Naive B cell (primary cell): Measurements from ENCODE around the gene ZBTB16. TPM values are rescaled to one million over a fixed set of nuclear protein-coding genes. Genes with fewer than 3 reads are reported as not detected.
A peak's percentile ranks its signal among the peaks of the same experiment; 100 is the strongest.

Experiments
- ATAC-seq, 2 donors: fragments of 150-1000 bp; cut with Tn5 transposase; 2 replicates each; pipeline ENCODE4 v1.10.0; 2021; ENCODE audit warnings: low read depth in 2 of 2, mild to moderate bottlenecking in 2 of 2, moderate library complexity in 2 of 2
- DNase-seq: peaks from one replicate; pipeline ENCODE4 v3.0.0; 2022
- H3K27ac Mint-ChIP-seq, 6 donors: one replicate each; pipeline ENCODE4 v1.8.0; 2020 to 2022; ENCODE audit warnings: mild to moderate bottlenecking in 6 of 6, mixed read lengths in 6 of 6, moderate library complexity in 5 of 6, inconsistent platforms in 2 of 6
- H3K27me3 Mint-ChIP-seq, 3 donors: one replicate each; pipeline ENCODE4 v1.8.0; 2021 to 2022; ENCODE audit warnings: mixed read lengths in 3 of 3, mild to moderate bottlenecking in 1 of 3
- H3K36me3 Mint-ChIP-seq, 2 donors: one replicate each; pipeline ENCODE4 v1.8.0; 2020 to 2022; ENCODE audit warnings: mixed read lengths in 2 of 2, inconsistent platforms in 1 of 2, mild to moderate bottlenecking in 1 of 2
- H3K4me1 Mint-ChIP-seq, 3 donors: one replicate each; pipeline ENCODE4 v1.8.0; 2020 to 2022; ENCODE audit warnings: mixed read lengths in 3 of 3, inconsistent platforms in 1 of 3, mild to moderate bottlenecking in 1 of 3, moderate library complexity in 1 of 3
- H3K4me3 Mint-ChIP-seq, 8 donors: one replicate each; pipeline ENCODE4 v1.8.0; 2020 to 2022; ENCODE audit warnings: mild to moderate bottlenecking in 8 of 8, mixed read lengths in 8 of 8, moderate library complexity in 8 of 8, inconsistent platforms in 2 of 8
- H3K9me3 Mint-ChIP-seq, 7 donors: one replicate each; pipeline ENCODE4 v1.8.0; 2020 to 2022; ENCODE audit warnings: mixed read lengths in 7 of 7, mild to moderate bottlenecking in 5 of 7, inconsistent platforms in 2 of 7, moderate library complexity in 1 of 7
- polyA plus RNA-seq, 6 donors: library from polyadenylated mRNA; unstranded; fragments of 300-500 nt; fragmentation: Illumina TruSeq; gene quantifications; one replicate each; pipeline ENCODE4 v1.2.3, GENCODE V29; 2021; ENCODE audit warnings: low read depth in 6 of 6

ZBTB16 gene
- polyA plus RNA-seq, 6 donors from 2014 or later: 10.0 to 178 (median 50.5) TPM

- Mint-ChIP-seq H3K27me3 (peaks cover 18 to 43% (median 28%) of the 10 kb centered on the region in 3 donors), H3K36me3 (peaks cover 7 to 16% of the 10 kb centered on the region in 2 donors), H3K27ac (peak overlapping the region in 4 of 6 donors; percentile 31 to 93 (median 87)), H3K9me3 (no peaks in the 10 kb centered on the region), H3K4me1 (peaks cover 12 to 41% (median 26%) of the 10 kb centered on the region in 3 donors), H3K4me3 (peak overlapping the region; percentile 91 to 98 (median 94))
- DNase-seq: no peak
- no peak for ATAC-seq
Measured at GRCh38 chr11:114061048-114061680, 1.7 kb downstream of the ZBTB16 start.

DNA sequence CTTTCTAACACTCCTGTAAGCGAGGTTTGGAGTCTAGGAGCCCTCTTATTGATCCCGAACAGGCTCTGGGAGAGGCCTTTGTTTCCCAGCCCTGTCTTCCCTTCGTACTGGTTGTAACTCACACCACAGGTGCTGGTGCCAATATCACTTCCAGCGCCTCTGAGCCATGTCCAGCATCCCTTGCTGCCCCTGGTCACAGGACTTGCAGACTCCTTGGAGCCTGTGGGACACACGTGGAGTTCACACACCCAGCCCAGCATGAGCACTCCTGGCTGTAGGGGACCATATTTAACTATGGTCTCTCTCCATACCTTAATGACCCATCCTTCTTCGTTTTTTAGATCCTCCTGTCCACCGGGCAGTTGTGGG is 2.2 kb downstream of the ZBTB16 start:
- Mint-ChIP-seq H3K4me1 (peaks cover 12 to 41% (median 29%) of the 10 kb centered on the region in 3 donors), H3K27me3 (peaks cover 18 to 38% (median 23%) of the 10 kb centered on the region in 3 donors)

GRCh38 chr11:114062272-114062671 is 2.8 kb downstream of the ZBTB16 start:
- DNase-seq (no peak), ATAC-seq (no peak)
- Mint-ChIP-seq H3K27me3 (peaks cover 12 to 32% (median 17%) of the 10 kb centered on the region in 3 donors), H3K36me3 (peaks cover 11 to 16% of the 10 kb centered on the region in 2 donors), H3K4me3 (peak overlapping the region in 7 of 8 donors; percentile 53 to 97 (median 91)), H3K9me3 (no peaks in the 10 kb centered on the region), H3K27ac (peak overlapping the region in 1 of 6 donors; percentile 78), H3K4me1 (peaks cover 12 to 41% (median 29%) of the 10 kb centered on the region in 3 donors)

More for the DNA sequence above, 2.2 kb downstream of the ZBTB16 start:
- Mint-ChIP-seq H3K9me3 (no peaks in the 10 kb centered on the region), H3K36me3 (peaks cover 11 to 16% of the 10 kb centered on the region in 2 donors), H3K4me3 (peak overlapping the region; percentile 91 to 98 (median 94)), H3K27ac (peak overlapping the region in 3 of 6 donors; percentile 31 to 93 (median 89))
- DNase-seq (no peak), ATAC-seq (no peak)

- Mint-ChIP-seq H3K36me3 (peaks cover 16 to 18% of the 10 kb centered on the region in 2 donors), H3K27ac (no peak overlapping the region), H3K9me3 (no peaks in the 10 kb centered on the region), H3K27me3 (peaks cover 3 to 22% (median 6%) of the 10 kb centered on the region in 3 donors), H3K4me3 (peak overlapping the region in 3 of 8 donors; percentile 25 to 91 (median 77)), H3K4me1 (peaks cover 15 to 41% (median 34%) of the 10 kb centered on the region in 3 donors)
- ATAC-seq (no peak), DNase-seq (no peak)
Measured at GRCh38 chr11:114063149-114063828, 3.8 kb downstream of the ZBTB16 start.

- peaks cover 3 to 21% (median 5%) of the 10 kb centered on the region in 3 donors for H3K27me3 Mint-ChIP-seq
- ATAC-seq (no peak), DNase-seq (no peak)
- H3K9me3 Mint-ChIP-seq: no peaks in the 10 kb centered on the region
- H3K27ac Mint-ChIP-seq: no peak overlapping the region
- peaks cover 16 to 21% of the 10 kb centered on the region in 2 donors for H3K36me3 Mint-ChIP-seq
- H3K4me3 Mint-ChIP-seq: no peak overlapping the region
- peaks cover 16 to 39% (median 29%) of the 10 kb centered on the region in 3 donors for H3K4me1 Mint-ChIP-seq
Measured at GRCh38 chr11:114063829-114064201, 4.3 kb downstream of the ZBTB16 start.

DNA sequence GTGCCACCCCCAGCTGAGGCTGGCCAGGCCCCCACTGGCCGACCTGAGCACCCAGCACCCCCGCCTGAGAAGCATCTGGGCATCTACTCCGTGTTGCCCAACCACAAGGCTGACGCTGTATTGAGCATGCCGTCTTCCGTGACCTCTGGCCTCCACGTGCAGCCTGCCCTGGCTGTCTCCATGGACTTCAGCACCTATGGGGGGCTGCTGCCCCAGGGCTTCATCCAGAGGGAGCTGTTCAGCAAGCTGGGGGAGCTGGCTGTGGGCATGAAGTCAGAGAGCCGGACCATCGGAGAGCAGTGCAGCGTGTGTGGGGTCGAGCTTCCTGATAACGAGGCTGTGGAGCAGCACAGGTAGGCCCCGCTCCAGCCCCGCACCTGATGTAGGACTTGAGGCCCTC is 4.7 kb downstream of the ZBTB16 start:
- Mint-ChIP-seq H3K27ac (peak overlapping the region in 1 of 6 donors; percentile 72), H3K4me3 (no peak overlapping the region), H3K9me3 (no peaks in the 10 kb centered on the region), H3K36me3 (peaks cover 16 to 21% of the 10 kb centered on the region in 2 donors), H3K4me1 (peaks cover 12 to 35% (median 25%) of the 10 kb centered on the region in 3 donors), H3K27me3 (peaks cover 0 to 21% (median 5%) of the 10 kb centered on the region in 3 donors)
- ATAC-seq (no peak), DNase-seq (no peak)

DNA sequence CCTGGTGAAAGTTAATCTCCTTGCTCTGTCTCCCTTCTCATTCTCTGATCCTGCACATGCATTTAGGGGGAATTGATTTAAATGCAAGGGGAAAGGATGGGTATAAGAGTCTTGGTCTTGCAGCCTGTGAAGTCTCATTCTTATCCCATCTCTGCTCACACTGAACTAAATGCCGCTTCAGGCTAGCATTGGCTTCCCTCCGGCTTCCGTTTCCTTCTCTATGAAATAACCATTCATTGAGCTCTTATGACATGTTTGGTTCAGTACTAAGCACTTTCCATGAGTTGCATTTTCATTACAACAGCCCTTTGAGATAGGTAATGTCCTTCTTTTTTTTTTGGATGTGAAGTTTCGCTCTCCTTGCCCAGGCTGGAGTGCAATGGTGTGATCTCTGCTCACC is 5.6 kb downstream of the ZBTB16 start:
- Mint-ChIP-seq H3K4me3 (peak overlapping the region in 2 of 8 donors; percentile 53 to 63), H3K9me3 (no peaks in the 10 kb centered on the region), H3K4me1 (peaks cover 9 to 27% (median 25%) of the 10 kb centered on the region in 3 donors), H3K27me3 (peaks cover 0 to 21% (median 1%) of the 10 kb centered on the region in 3 donors), H3K36me3 (peaks cover 12 to 21% of the 10 kb centered on the region in 2 donors), H3K27ac (no peak overlapping the region)
- no peak for ATAC-seq
- no peak for DNase-seq

- DNase-seq (no peak), ATAC-seq (no peak)
- H3K36me3 Mint-ChIP-seq: peaks cover 10 to 21% of the 10 kb centered on the region in 2 donors
- peaks cover 0 to 21% (median 0%) of the 10 kb centered on the region in 3 donors for H3K27me3 Mint-ChIP-seq
- H3K4me3 Mint-ChIP-seq: no peak overlapping the region
- H3K9me3 Mint-ChIP-seq: no peaks in the 10 kb centered on the region
- H3K4me1 Mint-ChIP-seq: peaks cover 9 to 25% (median 24%) of the 10 kb centered on the region in 3 donors
- no peak overlapping the region for H3K27ac Mint-ChIP-seq
Measured at GRCh38 chr11:114066046-114066648, 6.6 kb downstream of the ZBTB16 start.

DNA sequence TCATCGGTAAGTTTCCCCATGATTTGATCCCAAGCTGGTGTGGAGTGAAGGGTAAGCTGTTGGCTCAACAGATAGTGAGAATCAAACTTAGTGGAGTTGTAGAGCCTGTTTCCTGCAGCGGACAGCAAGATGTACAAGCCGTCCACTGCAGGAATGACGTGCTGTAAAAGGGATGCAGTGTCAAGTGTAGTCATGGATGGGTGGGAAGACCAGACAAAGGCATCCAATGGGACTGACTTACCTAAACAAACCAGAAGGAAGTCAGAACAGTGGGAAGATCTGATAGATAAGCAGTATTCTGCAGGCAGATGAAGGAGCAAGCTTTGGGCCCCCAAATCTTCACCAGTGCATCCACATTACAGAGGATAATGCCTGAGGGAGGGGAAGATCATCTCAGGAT is 8.8 kb downstream of the ZBTB16 start:
- Mint-ChIP-seq H3K36me3 (peaks cover 16 to 30% of the 10 kb centered on the region in 2 donors), H3K27me3 (peaks cover 0 to 22% (median 0%) of the 10 kb centered on the region in 3 donors), H3K4me3 (peak overlapping the region in 1 of 8 donors; percentile 13)

DNA sequence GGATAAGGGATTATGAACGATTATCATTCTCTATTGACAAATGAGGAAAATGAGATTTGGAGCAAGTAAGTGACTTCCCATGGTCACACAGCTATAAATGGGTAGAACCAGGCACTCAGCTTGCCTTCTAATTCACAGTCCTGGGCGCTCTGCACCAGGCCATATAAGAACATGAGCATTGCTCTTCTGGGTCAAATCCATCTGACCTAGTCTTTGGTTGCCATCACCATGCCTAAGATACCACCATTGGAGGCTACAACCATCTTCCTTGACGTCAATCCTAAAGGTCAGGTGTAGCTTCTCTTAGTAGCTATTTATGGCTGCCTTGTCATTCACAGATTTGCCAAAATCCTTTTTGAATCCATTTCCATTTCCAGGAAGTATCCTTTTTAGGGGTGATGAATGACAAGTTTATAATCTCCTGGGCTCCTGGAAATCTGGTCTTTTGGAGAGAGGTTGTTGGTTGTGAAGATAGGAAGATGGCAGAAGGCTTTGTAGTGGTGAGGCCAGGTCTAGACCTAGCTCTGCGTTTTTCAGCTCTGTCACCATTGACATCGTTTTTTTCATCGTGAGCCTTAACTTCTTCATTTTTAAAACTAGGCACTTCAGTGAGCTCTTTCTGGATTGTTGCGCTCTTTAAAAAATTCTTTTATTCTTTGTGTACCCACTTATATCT is 11.1 kb downstream of the ZBTB16 start:
- DNase-seq (no peak), ATAC-seq (no peak)
- Mint-ChIP-seq H3K4me1 (peaks cover 10 to 32% (median 25%) of the 10 kb centered on the region in 3 donors), H3K4me3 (no peak overlapping the region), H3K9me3 (no peaks in the 10 kb centered on the region), H3K27ac (no peak overlapping the region), H3K36me3 (peaks cover 6 to 34% of the 10 kb centered on the region in 2 donors), H3K27me3 (peaks cover 0 to 23% (median under 1%) of the 10 kb centered on the region in 3 donors)

More for the DNA sequence above, 8.8 kb downstream of the ZBTB16 start:
- ATAC-seq (no peak), DNase-seq (no peak)
- Mint-ChIP-seq H3K27ac (peak overlapping the region in 1 of 6 donors; percentile 6), H3K4me1 (peaks cover 4 to 19% (median 18%) of the 10 kb centered on the region in 3 donors), H3K9me3 (no peaks in the 10 kb centered on the region)

GRCh38 chr11:114073007-114073827 is 13.7 kb downstream of the ZBTB16 start:
- no peak for DNase-seq
- Mint-ChIP-seq H3K4me3 (peak overlapping the region in 2 of 8 donors; percentile 1 to 21), H3K4me1 (peaks cover 28 to 47% (median 46%) of the 10 kb centered on the region in 3 donors), H3K27ac (no peak overlapping the region), H3K9me3 (no peaks in the 10 kb centered on the region), H3K36me3 (peaks cover 6 to 18% of the 10 kb centered on the region in 2 donors), H3K27me3 (peaks cover 4 to 45% (median 8%) of the 10 kb centered on the region in 3 donors)
- ATAC-seq: no peak

GRCh38 chr11:114073828-114074381 is 14.4 kb downstream of the ZBTB16 start:
- no peak for DNase-seq
- Mint-ChIP-seq H3K4me1 (peaks cover 29 to 54% (median 53%) of the 10 kb centered on the region in 3 donors), H3K27me3 (peaks cover 4 to 52% (median 8%) of the 10 kb centered on the region in 3 donors), H3K36me3 (peaks cover 6 to 14% of the 10 kb centered on the region in 2 donors), H3K9me3 (no peaks in the 10 kb centered on the region), H3K27ac (no peak overlapping the region), H3K4me3 (peak overlapping the region in 2 of 8 donors; percentile 1 to 12)
- ATAC-seq: no peak
